Measurements from ENCODE around the gene SLC26A3.

SLC26A3 gene

DNA sequence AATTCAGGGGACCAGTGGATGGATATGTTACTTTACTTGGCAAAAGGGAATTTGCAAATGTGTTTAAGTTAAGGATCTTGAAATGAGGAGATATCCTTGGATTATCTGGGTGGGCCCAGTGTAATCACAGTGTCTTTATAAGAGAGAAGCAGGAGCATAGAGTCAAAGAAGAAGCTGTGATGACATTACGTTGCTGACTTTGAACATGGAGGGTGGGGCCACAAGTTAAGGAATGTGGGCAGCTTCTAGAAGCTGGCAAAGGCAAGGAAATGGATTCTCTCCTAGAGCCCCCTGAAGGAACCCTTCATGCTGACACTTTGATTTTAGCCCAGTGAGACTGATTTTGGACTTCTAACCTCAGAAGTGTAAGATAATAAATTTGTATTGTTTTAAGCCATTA is 21.8 kb upstream of the SLC26A3 start:
- no peak overlapping the region for H3K4me3 ChIP-seq (ENCODE audit: low read depth, low read length)
- no peak for DNase-seq (ENCODE audit: low read depth)

DNA sequence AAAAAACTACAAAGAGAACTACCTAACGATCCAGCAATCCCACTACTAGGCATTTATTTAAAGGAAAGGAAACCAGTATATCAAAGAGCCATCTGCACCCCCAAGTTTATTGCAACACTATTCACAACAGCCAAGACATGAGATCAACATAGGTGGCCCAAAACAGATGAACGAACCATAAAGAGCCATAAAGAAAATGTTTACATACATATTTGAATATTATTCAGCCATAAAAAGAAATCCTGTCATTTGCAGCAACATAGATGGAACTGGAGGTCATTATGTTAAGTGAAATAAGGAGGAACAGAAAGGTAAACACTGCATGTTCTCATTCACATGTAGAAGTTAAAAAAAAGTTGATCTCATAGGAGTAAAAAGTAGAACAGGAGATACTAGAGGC is 15.6 kb upstream of the SLC26A3 start:
- DNase-seq (ENCODE audit: low read depth): no peak
- H3K4me3 ChIP-seq (ENCODE audit: low read depth, low read length): no peak overlapping the region

DNA sequence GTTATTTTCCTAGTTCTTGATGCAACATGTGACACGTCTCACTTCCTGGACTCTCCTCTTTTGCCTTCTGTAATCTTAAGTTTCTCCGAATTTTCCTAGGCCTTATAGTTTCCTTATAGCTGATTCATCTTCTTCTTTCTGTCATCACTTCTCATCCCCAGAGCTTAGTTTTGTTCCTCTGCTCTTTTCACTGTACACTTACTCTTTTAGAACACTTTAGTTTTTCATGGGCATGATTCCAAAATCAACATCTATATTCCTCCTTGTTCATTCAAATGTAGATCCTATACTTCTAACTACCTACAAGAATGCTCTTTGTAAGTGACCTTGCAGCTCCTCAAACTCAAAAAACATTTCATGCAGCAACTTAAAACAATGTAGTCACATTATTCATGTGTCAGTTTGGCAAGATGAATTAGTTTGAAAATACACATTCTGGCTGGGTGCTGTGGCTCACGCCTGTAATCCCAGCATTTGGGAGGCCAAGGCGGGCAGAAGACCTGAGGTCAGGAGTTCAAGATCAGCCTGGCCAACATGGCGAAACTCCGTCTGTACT is 13.1 kb upstream of the SLC26A3 start:
- peak; percentile 87 for DNase-seq (ENCODE audit: low read depth)

DNA sequence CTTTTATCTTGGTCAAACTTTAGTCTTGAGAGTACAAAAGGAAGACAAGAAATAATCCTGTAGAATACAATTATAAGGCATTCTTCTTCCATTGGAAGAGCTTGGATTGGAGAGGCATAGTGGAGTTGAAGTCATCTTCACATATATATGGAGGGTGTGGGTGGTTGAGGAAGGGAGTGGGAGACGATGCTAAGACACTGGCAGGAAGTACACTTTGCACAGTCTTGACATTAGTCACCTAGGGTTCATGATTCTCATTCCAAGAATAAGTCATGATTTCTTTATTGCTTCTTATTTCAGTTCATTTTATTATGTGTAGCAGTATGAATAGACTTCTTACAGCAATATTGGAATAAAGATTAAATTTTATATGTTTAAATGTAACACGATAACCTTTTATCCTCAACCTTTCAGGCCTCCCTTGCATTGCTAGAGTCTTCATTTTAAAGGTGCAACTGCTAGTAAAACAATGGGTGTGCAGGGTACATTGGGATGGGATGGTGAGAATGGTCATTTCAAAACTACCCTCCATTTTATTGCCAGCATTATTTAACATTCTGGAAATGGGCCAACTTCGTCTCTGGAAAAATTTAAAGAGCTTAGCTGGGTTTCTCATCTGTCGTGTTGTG is 12.3 kb upstream of the SLC26A3 start:
- no peak overlapping the region for H3K4me3 ChIP-seq (ENCODE audit: low read depth, low read length)
- DNase-seq (ENCODE audit: low read depth): no peak

More for the DNA sequence above, 13.1 kb upstream of the SLC26A3 start:
- H3K4me3 ChIP-seq (ENCODE audit: low read depth, low read length): no peak overlapping the region

DNA sequence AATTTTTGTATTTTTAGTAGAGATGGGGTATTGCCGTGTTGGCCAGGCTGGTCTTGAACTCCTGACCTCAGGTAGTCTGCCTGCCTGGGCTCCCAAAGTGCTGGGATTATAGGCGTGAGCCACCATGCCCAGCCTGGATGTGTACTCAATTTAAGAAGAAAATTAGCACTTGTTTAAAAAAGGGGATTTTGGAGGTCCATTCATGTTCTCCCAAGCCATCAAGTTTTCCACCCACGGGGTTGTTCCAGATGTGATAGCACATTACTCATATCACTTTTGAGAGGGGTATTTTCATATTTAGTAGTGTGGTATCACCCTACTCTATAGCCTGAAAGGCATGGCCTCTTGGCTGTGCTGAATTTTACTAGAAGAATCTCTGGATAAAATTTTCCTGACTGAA is 10.5 kb upstream of the SLC26A3 start:
- H3K4me3 ChIP-seq (ENCODE audit: low read depth, low read length): no peak overlapping the region
- DNase-seq (ENCODE audit: low read depth): no peak

DNA sequence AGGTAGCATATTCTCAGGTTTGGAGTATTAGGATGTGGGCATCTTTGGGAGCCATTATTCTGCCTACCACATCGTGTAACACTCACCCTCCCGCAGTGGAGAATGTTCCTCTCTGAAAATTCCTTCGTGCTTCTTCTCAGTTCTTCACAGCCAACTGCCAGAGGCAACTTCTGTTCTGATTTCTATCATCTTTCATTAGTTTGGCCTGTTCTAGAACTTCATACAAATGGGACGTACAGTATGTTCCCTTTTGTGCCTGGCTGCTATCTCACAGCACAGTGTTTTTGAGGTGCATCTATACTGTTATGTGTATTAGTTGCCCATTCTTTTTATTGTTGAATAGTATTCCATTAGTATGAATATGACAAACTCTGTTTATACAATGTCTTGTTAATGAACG is 8.9 kb upstream of the SLC26A3 start:
- DNase-seq (ENCODE audit: low read depth): no peak
- no peak overlapping the region for H3K4me3 ChIP-seq (ENCODE audit: low read depth, low read length)

DNA sequence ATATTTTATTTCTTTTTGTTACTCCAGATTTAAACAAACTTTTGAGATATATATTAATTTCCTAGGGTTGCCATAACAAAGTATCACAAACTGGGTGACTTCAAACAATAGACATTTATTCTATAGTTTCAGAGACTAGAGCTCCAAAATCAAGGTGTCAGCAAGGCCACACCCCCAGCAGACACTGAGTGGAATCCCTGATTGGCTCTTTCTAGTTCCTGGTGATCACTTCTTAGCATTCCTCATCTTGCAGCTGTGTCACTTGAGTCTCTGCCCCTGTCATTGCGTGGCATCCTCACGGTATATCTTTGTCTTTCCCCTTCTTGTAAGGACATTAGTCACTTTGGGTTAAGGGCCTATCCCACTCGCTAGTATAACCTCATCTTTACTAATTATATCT is 7.6 kb upstream of the SLC26A3 start:
- no peak for DNase-seq (ENCODE audit: low read depth)
- no peak overlapping the region for H3K4me3 ChIP-seq (ENCODE audit: low read depth, low read length)

DNA sequence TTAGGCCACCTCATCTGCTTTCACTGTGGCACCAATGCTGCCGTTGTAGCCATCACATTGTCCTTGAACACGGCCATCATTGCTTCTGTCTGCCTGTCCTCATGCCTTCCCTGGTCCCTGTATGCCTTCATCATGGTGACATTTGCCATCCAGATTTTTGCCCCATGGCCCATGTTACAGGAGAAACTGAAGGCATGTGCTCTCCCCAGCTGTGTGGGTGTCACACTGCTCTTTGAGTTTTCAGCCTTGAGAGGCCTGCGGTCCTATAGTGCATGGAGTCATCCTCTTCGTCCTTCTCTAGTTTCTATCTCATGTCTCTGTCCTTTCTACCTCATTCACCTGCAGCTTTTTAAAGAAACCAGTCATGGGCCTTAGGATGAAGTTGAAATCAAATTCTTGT is 6.2 kb upstream of the SLC26A3 start:
- H3K4me3 ChIP-seq (ENCODE audit: low read depth, low read length): no peak overlapping the region
- DNase-seq (ENCODE audit: low read depth): no peak

DNA sequence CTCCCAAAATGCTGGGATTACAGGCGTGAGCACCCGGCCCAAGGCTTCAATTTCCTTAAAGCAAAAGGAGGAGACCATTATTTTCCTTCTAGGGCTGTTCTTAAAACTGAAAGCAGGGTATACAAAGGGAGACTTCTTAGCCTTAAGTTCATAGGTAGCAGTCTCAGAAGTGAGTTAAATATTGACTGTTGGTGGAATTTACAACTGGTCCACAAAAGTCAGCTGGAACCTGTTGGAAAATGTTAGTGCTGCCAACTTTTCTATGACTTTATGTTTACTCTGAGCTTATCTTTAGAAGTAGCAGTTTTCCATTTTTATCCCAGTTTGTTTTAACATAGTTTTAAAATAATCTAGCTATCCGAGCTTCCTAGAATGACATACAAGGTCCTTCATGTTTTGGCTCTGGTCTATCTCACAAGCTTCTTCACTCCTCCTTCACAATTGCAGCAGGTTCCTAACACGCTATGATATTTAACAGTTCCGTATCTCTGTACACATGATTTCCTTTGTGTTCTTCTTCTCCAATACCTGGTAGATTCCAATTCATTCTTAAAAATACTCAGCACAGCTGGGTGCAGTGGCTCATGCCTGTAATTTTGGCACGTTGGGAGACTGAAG is 3.3 kb downstream of the SLC26A3 start:
- no peak overlapping the region for H3K4me3 ChIP-seq (ENCODE audit: low read depth, low read length)
- DNase-seq (ENCODE audit: low read depth): no peak

DNA sequence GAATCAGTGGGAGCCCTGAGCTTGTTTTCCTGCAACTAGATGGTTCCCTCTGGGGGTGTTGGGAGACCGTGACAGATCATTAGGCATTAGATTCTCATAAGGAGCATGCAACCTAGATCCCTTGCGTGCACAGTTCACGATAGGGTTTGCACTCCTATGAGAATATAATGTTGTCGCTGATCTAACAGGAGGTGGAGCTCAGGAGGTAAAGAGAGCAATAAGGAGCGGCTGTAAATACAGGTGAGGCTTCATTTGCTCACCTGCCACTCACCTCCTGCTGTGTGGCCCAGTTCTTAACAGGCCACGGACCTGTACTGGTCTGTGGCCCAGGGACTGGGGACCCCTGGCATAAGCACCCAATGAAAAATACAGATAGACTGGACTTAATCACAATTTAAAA is 10.7 kb downstream of the SLC26A3 start:
- no peak overlapping the region for H3K4me3 ChIP-seq (ENCODE audit: low read depth, low read length)
- no peak for DNase-seq (ENCODE audit: low read depth)

DNA sequence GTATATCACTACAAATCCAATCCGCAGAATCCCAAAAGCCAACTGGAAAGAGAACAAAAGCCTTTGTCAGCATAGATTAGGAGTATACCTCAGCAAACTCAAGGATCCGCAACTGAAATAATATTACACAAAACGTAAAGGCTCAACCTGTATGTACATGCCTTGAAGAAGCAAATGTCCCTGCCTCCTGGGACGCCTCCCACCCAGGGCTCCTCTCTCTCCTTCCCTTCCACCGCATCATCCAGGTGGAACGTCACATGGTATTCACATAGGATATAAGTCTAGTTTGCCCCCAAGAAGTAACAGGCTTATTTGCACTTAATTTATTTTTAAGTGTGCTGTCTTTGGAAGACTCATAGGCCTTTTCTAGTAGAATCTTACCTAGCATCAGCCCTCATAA is 13.4 kb downstream of the SLC26A3 start:
- DNase-seq (ENCODE audit: low read depth): no peak
- no peak overlapping the region for H3K4me3 ChIP-seq (ENCODE audit: low read depth, low read length)

DNA sequence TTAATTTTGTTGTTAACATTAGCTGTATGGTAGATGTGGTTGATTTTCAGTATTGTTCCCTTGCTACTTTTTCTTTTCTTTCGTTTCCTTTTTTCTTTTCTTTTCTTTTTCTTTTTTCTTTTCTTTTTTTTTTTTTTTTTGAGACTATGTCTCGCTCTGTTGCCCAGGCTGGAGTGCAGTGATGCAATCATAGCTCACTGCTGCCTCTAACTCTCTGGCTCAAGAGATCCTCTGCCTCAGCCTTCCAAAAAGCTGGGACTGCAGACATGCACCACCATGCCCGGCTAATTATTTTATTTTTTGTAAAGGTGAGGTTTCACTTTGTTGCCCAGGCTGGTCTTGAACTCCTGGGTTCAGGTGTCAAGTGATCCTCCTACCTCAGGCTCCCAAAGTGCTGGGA is 14.4 kb downstream of the SLC26A3 start:
- H3K4me3 ChIP-seq (ENCODE audit: low read depth, low read length): no peak overlapping the region
- DNase-seq (ENCODE audit: low read depth): no peak

DNA sequence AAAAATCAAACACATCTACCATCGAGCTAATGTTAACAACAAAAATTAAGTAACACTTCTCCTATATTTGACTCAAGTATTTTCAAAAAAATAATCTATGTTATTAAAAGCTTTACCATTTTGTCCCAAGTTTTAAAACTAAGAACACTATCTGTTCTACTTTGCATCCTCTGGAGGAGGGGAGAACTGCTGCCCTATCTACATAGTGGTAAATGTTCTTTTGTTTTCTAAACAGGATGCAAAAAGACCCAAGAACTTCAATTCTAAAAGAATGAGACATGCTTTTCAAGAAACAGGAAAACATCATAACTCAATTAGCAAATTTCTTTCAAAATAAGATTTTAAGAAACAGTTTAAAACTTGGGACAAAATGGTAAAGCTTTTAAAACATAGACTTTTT is 14.8 kb downstream of the SLC26A3 start:
- H3K4me3 ChIP-seq (ENCODE audit: low read depth, low read length): no peak overlapping the region
- DNase-seq (ENCODE audit: low read depth): no peak

DNA sequence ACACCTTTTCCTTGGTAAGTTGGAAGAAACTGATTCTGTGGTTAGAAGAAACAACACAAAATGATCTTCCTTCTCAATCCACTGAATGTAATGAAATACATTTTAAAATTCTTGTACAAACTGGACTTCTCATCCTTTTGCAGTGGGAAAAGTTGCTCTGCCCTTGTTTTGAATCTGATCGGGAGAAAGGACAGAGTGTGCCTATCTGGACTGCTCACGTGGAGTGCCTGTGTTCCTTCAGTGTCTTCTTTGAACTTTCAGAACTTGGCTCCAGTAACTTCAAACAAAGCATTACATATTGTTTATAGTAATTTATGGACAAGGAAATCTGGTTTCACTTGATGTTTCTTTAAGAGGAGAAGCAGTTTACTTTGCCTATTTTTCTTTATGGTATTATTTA is 17.1 kb downstream of the SLC26A3 start:
- no peak overlapping the region for H3K4me3 ChIP-seq (ENCODE audit: low read depth, low read length)
- no peak for DNase-seq (ENCODE audit: low read depth)

DNA sequence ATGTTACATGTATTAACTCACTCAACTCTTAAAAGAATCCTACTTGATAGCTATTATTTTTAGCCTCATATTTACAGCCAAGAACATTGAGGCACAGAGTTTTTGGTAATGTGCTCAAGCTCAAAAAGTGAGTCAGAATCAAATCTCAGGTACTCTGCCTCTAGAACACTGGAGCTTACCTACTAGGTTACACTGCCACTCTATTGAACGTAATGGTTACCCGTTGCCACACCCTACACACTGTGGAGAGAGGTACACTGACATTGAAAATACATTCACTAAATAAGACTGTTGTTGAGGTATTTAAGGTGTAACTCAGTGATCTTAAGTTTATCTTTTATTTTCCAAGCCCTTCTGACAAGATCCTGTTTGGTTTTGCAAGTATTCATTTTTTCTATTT is 17.9 kb downstream of the SLC26A3 start:
- DNase-seq (ENCODE audit: low read depth): no peak
- H3K4me3 ChIP-seq (ENCODE audit: low read depth, low read length): no peak overlapping the region

DNA sequence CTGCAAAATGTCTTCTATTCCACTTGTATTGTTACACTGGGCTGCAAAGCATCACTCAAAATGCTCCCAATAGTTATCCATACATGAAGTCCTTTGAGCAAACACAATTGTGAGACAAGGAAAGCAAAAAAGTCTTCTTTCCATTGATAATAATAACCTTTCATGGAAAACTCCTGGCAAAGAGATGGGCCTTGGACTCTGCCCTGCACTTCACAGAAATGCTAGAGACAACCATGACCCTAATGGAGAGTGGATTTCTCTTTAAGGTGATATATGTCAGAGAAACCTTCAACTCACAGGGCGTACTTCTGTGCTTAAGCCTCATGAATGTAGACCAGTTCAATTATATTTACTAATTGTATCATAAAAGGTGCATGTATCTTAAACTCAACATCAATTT is 19.4 kb downstream of the SLC26A3 start:
- no peak for DNase-seq (ENCODE audit: low read depth)
- no peak overlapping the region for H3K4me3 ChIP-seq (ENCODE audit: low read depth, low read length)

DNA sequence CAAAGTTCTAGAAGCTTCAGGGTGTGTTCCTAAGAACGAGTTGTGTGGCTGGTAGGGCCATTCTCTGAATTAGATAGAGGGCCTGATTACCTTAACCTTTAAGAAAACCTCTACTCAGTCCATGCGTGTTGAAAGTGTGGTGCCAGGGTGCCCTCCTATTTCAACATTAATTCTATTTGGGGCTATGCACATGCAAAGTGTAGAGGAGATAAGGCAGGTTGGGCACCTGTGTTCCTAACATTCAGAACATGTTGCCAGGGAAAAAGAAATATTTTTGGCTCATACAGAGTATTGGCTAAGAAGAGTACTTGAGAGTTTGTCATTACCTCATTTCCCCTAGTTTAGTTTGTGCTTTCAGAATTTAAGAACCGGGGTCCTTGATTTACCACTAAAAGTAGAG is 20.6 kb downstream of the SLC26A3 start:
- no peak overlapping the region for H3K4me3 ChIP-seq (ENCODE audit: low read depth, low read length)
- DNase-seq (ENCODE audit: low read depth): no peak

DNA sequence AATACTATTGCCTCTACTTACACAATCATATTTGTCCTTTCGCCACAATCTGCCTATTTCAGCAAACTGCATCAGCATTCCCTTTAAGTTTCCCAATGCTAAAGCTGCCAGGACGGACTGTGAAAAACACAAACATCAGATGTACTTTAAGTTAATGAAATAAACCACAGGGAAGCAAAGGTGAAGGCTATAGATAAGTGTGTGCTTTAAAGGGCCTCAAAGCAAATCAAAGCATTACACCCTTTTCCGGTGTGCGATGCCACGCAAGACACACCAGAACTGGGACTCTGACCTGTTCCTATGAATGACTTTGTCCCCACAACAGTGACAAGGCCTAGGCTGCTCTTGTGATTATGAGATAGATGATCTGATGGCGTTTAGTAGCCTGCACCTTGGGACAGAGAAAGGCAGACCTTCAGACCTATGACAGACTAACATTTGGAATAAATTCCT is 23.4 kb downstream of the SLC26A3 start:
- no peak for DNase-seq (ENCODE audit: low read depth)
- no peak overlapping the region for H3K4me3 ChIP-seq (ENCODE audit: low read depth, low read length)

DNA sequence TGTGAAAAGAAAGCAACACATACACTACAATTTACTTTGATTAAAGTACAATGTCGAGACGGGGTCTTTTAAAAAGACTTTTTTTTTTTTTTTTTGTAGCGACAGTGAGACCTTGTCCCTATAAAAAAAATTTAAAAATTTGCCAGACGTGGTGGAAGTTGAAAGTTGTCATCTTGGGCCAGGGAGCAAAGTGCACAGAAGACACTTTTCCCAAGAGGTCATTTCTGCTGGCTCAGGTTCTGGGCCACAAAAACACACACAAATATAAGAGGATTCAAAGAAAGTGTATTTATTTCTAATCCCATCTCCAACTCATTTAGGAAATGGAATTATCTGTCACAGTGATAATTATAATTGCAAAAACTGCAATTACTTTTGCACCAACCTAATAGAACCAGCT is 24.7 kb downstream of the SLC26A3 start:
- DNase-seq (ENCODE audit: low read depth): no peak
- H3K4me3 ChIP-seq (ENCODE audit: low read depth, low read length): no peak overlapping the region

DNA sequence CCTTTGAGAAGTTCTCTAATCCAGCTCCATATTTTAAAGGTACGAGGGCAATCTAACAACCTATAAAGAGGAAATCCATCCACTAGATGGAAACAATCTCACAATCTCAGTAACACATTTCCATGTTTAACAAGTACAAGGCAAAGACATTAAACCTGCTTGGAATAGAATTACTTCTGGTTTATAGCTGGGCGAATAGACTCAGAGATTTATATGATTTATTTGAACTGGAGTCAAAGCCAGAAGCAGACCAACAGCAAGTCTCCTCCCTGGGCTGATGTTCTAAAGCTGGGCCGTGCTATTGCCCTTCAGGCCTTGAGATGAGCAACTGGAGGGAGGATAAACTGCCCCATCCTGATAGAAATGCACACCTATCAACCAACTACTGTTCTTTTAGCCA is 25.3 kb downstream of the SLC26A3 start:
- H3K4me3 ChIP-seq (ENCODE audit: low read depth, low read length): no peak overlapping the region
- DNase-seq (ENCODE audit: low read depth): no peak

DNA sequence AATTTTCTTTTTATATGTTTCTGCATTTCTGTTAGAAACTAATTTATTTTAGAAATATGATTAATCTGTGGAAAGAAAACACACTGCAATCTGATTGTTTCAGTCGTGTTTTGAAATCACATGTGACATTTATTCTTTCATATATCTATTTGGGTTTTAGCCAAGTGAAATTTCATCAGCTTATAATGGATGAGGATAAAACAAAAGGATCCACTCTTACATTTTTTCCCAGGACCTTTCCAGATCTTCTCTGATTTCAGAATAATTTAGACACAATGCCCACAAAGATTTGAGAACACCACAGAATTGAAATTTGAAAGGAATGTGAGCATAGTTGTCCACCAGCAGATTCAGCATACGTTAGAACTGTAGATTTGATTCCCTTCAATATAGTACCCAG is 30.0 kb downstream of the SLC26A3 start:
- no peak for DNase-seq (ENCODE audit: low read depth)
- H3K4me3 ChIP-seq (ENCODE audit: low read depth, low read length): no peak overlapping the region

Data from skeletal muscle cell (primary cell).